IPS DF 19.7 (cell line): ENCODE measurements around the gene BTBD19.
"Not testable (repeated sequence)": the region's sequence is repeated elsewhere in the genome, so short reads cannot be mapped to it uniquely, and the experiment has no call there.

Experiments
- DNase-seq: peaks from one replicate; pipeline ENCODE4 v3.0.0-alpha.2; 2013; ENCODE audit warnings: low read depth, low spot score

Gene BTBD19

DNA sequence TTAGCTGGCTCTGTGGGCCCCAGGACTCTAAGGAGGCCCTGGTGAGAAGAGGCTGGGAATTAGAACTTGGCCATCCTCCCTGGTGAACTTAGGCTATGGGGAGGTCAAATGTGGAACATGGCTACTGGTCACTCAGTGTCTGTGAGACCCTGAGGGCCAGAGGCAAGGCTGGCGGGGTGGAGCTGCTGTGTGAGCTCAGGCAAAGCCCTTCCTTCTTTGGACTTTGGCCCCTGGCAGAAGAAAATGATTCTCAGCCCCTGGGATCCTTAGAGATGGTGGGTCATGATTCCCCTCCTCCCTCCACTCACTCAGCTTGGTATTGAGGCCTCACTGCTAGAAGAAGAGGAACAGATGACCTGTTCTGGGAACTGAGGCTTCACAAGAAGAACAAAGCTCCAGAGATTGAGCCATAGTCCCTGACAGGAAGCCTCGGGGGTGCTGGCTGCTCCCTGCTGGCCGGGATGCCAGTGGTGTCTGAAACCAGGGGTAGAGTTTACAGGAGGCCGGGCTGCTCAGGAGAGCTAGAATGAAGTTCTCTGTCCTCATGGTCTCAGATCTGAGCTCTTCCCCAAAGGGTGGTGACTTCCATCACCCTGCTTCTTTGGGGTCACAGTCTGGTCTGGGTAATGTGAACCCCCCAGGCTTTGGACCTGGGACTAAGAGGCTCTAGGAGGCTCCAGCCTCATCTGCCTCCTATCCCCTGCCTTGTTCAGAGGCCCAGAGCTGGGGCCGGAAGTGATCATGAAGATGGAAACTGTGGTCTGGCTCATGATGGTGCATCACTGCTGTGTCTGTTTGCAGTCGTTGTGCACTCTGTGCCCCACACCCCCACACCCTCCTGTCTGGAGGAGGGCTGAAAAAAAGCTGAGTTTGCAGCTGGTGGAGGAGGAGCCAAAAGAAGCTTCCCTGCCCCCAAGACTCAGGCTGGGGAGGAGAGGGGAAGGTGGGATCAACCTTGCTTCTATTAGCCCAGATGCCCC lies 905 bp downstream of the BTBD19 start:
- DNase-seq, result no peak

DNA sequence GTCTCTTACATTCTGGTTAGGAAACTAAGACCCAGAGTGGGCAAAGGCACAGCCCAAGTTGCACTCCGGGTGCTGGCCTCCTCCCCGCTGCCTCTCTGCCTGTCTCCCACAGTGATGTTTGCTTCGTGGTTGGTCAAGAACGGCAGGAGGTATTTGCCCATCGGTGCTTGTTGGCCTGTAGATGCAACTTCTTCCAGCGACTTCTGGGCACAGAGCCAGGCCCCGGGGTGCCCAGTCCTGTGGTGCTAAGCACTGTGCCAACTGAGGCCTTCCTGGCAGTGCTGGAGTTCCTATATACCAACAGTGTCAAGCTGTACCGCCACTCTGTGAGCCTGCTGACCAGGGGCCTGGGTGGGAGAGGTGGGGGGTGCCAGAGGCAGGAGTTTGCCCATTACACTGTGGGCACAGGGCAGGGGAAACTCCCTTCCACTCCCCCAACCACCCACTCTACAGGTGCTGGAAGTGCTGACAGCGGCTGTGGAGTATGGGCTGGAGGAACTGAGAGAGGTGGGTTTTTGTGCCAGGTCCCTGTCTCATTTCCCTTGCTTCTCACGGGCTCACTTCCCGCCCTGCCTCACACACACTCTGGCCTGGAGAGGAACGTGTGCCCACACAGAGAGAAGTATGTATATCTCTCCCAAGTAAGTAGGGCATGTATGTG lies 1.9 kb downstream of the BTBD19 start:
- no peak for DNase-seq

DNA sequence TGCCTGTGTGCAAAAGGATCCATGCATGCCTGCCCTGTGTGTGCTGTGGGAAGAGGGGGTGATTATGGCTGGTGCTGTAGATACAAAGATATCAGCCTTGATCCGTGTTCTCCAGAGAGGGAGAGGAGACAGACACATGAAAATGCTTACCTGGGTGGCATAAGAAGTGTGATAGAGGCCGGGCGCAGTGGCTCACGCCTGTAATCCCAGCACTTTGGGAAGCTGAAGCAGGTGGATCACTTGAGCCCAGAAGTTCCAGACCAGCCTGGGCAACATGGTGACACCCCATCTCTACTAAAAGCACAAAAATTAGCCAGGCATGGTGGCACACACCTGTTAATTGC lies 2.4 kb downstream of the BTBD19 start:
- DNase-seq, result not testable (repeated sequence)

DNA sequence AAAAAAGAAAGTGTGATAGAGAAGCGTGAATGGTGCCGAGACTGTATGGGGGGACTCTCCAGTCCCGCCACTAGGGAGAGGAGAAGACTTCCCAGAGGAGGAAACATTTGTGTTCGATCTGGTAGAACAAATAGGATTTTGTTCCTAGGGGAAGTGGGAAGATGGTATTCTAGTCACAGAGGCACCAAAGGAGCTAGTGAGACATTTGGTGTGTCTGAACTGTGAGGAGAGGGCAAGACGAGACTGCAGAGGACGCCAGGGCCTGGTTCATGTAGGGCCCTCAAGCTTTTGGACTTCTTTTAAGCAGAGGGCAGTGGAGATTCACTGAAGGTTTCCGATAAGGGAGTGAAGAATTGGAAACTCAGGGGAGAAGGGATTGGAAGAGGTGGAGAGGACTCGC lies 2.9 kb downstream of the BTBD19 start:
- DNase-seq, result no peak

DNA sequence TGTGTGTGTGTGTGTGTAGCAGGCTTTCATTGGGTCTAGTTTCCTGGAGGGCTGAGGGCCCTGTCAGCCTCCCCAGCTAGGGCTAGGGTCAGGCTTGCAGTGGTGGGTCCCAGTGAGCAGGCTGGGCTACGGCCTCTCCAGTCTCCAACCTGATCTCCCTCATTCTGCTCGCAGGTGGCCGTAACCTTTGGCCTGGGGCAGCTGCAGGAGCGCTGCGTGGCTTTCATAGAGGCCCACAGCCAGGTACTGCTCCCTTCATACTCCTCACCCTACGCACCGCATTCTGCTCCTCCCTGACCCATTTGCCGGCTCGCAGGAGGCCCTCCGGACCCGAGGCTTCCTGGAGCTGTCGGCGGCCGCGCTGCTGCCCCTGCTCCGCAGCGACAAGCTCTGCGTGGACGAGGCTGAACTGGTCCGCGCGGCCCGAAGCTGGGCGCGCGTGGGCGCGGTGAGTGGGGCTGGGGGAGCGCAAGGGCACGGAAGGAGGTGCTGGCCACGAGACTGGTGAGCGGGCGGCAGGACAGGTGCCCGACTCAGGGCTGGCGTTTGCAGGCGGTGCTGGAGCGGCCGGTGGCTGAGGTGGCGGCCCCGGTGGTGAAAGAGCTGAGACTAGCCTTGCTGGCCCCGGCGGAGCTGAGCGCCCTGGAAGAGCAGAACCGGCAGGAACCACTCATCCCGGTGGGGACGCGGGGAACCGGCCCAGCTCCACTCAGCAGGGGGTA lies 4.7 kb downstream of the BTBD19 start:
- no peak for DNase-seq

DNA sequence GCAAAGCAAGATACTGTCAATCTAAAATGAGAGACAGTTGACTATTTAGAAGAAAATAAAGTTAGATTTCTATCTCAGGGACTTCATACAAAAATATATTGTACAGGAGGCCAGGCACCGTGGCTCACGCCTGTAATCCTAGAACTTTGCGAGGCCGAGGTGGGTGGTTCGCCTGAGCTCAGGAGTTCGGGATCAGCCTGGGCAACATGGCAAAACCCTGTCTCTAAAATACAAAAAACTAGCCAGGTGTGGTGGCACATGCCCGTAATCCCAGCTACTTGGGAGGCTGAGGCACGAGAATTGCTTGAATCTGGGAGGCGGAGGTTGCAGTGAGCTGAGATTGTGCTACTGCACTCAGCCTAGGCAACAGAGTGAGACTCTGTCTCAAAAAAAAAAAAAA lies 7.6 kb downstream of the BTBD19 start:
- not testable (repeated sequence) for DNase-seq

DNA sequence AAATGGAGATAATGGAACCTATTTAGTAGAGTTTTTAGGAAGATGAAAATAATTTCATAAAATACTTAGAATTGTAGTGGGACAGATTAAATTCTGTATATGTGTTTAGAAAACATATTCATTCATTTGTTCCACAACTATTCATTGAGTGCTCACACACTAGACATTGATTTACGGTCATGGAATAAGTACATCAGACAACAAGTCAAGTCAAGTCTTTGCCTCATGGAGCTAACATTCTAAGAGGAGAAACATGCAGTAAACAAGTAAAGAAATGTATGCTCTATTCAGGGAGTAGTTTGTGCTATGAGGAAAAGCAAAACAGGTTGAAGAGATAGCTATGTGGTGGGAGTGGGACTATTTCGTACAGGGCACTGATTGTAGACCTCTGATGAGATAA lies 9.0 kb downstream of the BTBD19 start:
- no peak for DNase-seq

DNA sequence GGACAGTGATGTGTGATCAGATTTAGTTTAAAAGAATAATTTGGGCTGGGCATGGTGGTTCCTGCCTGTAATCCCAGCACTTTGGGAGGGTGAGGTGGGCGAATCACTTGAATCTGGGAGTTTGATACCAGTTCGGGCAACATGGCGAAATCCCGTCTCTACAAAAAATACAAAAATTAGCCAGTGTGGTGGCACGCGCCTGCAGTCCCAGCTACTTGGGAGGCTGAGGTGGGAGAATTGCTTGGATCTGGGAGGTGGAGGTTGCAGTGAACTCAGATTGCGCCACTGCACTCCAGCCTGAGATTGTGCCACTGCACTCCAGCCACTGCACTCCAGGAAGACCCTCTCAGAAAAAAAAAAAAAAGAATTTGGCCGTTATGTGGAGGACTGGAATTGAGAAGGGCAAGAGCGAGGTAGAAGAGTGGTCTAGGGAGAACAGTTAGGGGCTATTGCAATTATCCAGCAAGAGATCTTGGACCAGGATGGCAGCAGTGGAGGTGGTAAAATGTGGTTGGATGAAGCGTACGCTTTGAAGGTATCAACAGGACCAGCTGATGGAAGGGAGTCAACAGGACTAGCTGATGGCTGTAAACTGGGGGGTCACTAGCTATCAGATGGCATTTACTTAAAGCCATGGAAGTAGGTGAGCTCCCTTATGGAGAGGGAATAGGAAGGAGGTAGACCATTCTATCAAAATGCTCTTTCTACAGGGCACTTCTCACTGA lies 9.6 kb downstream of the BTBD19 start:
- DNase-seq, result no peak

DNA sequence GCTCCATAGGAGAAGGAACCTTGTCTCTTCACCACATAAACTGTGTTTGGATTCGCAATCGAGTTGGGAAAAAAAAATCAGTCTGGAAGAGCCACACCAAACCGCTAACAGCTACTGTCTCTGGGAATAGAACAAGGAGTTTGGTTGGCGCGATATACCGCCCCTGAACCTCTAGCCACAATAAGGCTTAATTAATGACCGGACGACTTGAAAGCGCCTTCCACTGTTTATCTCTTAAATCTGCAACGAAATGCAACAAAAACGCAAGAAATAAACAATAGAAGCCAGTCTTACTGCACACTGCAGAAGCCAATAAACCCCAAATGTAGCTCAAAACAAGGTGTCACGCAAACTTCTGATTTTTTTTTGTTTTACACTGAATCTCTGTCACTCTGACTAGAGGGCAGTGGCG lies 10.9 kb downstream of the BTBD19 start:
- no peak for DNase-seq

DNA sequence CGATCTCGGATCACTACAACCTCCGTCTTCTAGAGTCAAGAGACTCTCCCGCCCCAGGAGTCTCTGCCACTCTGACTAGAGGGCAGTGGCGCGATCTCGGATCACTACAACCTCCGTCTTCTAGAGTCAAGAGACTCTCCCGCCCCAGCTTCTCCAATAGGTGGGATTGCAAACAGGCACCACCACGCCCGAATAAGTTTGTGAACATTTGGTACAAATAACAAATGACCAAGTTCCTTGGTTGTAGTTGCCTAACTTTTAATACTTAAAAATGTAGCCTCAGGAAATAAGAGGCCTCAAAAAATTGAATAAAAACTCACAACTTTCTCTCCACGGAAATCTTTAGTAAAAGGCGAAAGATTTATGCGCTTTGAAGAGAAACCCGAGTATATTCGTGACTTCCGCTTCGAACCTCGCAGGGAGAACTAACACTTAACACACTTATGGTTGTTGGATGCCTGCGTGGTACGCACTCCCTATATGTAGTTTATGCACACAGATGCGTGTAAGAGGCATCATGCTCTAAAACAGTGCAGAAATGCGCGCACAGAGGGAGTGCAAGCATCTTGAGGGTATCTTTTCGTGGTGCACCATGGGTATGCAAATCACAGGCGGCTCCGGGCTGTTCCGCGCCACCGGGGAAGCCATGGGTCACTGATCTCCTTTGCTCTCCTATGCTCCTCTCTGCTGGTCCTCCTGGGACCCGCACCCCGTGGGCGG lies 11.4 kb downstream of the BTBD19 start:
- DNase-seq, result peak; percentile 96

DNA sequence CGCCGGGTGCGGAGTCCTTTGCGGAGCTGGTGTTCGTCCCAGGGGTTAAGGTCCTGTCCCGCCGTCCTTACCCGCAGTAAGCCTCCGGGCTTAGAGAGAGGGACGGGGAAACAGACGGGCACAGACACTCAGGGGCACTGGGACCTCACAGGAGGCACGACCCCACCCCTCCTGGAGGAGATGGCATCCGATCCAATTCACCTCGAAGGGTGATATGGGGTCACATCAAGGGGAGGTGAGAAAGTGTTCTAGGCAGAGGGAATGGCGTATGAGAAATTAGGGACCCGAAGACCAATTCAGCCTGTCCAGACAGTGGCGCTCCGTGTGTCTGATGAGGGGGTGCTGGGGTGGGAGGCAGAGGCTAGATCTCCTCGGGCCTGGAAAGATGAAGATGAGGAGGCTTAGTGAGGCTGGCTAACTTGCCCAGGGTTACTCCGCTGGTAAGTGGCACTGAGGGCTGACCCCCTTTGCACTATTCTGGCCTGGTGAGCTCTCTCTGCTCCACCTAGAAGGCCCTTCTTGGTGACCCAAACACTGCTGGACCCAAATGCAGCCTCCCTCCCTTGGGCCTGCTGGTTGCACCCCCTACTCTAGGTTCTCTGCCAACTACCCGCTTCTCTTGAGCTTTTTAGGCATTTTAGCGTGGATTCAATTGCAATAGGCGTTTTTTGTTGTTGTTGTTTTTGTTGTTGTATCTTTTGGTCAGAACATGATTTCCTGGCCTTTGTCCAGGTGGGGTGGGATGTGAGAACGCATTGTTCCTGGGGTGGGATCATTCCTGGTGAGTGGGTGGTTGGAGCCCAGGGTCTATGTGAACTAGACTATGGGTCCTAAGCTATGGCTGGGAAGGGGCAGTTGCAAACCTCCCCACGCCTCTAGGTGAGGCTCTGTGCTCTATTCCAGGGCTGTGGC lies 12.3 kb downstream of the BTBD19 start:
- DNase-seq, result no peak

DNA sequence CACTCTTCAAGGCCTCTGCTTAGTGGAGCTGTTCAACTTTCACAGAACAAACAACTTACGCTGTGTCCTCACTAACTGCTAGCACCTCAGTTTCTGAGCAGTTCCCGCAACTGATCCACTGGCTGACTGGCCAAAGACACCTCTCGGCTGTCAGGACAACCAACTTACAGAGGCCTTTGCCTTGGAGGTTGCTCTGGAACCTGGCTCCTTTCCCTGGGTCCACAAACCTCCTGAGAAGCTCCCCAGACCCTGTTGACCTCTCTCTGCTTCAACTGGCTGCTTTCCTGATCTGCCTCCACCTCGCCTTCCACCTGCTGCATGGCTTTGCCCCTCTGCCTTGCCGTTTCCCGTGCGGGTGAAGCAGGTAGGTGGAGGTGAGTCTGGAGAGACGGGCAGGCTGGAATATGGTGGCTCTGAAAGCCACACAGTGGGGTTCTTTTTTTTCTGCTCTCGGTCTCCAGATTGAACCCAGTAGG lies 13.0 kb downstream of the BTBD19 start:
- DNase-seq, result no peak

DNA sequence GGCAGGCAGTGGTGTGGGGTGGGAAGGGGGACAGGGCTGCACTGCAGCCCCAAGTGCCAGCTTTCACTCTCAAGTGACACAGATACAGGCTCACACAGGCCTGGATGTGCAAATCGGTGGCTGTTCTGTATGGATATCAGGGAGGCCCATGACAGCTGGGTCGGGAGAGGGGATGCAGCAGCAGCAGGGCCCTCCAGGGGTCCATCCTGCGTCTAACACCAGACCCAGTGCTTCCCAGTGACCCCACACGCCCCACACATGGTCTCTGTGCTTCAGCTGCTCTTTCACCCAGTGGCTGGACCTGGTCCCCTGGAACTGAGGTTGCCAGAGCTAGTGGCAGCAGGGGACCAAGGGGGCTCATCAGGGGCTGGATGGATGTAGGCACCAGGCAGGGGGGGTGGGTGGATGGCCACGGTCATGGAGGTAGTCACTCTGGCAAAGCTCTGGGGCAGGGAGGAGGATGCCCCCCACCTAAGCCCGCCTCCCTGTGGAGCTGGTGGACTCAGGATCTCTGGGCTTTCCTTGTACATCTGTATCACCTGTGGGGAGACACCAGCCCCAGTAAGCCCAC lies 13.9 kb downstream of the BTBD19 start:
- no peak for DNase-seq

DNA sequence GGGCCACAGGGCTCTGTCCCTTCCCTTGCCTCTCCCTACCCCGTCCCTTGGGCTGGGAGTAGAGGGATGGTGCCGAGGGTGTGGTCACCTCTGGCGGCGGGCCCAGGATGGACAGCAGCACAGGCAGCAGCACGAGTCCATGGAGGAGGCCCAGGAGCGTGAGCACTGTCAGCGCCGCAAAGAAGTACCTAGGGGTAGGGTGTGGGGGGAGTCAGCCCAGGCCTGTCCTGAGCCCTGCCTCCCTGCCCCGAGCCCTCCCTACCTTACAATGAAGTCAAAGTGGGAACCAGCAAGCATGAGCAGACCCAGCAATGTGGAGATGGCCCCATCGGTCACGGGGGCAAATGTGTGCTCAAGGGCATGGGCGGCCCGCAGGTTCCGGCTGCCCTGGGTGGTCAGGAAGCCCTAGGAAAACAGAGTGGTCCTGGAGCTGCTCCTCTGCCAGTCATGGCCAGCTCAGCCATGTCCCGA lies 14.7 kb downstream of the BTBD19 start:
- DNase-seq, result no peak

DNA sequence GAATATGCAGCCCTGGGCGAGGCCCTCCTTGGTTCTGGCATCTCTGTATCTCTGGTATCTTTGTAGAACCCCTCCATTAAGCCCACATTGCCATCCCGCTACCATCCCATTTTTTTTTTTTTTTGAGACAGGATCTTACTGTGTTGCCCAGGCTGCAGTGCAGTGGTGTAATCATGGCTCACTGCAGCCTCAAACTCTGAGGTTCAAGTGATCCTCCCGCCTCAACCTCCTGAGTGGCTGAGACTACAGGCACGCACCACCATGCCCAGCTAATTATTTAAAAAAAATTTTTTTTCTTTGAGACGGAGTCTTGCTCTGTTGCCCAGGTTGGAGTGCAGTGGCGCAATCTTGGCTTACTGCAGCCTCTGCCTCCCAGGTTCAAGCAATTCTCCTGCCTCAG lies 16.1 kb downstream of the BTBD19 start:
- not testable (repeated sequence) for DNase-seq

DNA sequence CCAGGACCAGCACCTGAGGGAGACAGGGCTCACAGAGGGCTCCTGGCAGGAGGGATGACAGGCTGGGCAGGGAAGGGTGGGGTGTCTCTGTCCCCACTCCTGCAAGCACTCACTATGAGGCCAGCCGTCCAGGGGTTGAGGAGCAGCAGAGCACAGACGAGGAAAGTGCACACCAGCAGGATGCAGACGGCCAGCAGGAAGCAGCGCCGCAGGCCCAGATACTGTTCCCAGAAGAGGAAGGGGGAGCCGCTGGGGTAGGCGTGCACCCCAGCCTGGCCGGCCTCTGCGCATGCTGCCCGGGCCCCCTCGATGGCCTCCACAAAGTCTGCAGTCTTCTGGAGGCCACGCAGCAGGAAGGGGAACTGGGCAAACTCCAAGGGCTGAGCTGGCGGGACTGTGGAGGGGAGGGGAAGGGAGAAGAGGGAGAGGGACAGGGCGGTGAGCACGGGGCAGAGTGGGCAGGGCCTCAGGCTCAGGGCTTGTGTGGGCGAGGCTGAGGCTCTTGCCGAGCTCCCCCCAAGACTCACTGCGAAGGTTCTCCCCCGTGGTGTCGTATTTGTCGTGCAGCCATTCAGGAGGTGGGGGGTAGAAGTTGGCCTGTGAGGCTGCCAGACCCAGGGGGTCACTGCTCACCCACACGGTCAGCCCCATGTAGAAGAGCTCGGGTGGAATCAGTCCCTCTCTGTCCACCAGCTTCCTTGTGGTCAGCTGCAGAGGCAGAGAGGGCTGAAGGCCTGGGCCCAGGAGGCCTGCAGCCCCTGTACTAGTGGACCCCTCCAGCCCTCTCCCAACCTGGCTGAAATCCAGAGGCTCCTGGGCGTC lies 18.3 kb downstream of the BTBD19 start:
- no peak for DNase-seq

DNA sequence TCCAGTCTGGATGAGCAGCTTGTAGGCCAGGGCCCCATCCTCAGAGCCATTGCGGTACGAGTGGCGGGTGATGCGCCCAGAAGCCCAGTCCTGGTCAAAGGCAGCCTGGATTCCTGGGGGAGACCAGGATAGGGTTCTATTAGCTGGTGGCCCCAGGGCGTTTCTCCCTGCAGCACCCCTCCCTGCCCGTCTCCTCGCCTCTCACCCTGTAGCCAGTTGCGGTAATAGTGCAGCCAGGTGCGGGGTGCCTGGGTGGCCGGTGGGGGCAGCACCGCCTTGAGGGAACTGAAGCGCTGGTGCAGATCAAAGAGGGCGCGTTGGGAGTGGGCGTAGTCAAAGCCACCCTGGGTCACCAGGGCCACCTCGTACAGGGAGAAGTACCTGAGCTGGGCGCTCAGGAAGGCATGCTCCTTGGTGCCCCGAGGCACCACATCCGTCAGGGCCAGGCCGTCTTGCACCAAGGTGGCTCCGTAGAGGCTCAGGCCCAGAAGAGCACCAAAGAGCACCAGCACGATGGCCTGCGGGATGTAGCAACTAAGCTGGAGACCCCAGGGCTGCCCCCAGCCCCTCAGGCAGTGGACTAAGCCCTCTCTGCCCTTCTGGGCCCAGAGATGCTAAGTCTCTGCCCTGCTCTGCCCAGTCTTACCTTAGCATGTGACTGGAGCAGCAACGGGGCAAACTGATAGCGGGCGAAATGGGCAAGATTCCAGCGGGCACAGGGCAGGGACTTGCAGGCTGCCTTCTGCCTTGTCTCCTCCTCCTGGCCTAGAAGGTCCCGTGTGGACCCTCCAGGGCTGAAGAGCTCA lies 19.1 kb downstream of the BTBD19 start:
- no peak for DNase-seq
